Caco-2 (cell line): ENCODE measurements around the gene PLXNA2. TPM values are rescaled to one million over a fixed set of nuclear protein-coding genes. Genes with fewer than 3 reads are reported as not detected.

Experiments used
- BruUV-seq: library from RNA; stranded (reverse); fragments of 400-500 nt; replicated peaks from 2 replicates; lab custom pipeline; 2021; lab: Mats Ljungman, UMichigan
- CTCF ChIA-PET: fragments of 300-600 bp; sonication (Branson Sonifier 250); formaldehyde crosslinking; loops from one replicate; lab custom pipeline; 2022; ENCODE audit warnings: antibody characterized with exemption; lab: Charles Lee
- POLR2A ChIA-PET: fragments of 300-600 bp; sonication (Branson Sonifier 250); formaldehyde crosslinking; loops from one replicate; lab custom pipeline; 2022; ENCODE audit warnings: antibody characterized with exemption; lab: Charles Lee
- DNase-seq, 2 experiments: peaks; one replicate each; pipeline versions ENCODE4 v3.0.0 to v3.0.0-alpha.2; 2020 to 2022
- H3K27me3 ChIP-seq: replicated peaks from 2 replicates; pipeline ENCODE4 v1.6.0; 2011; ENCODE audit warnings: low read length; ENCODE audit not compliant: control insufficient read depth, insufficient read depth
- H3K36me3 ChIP-seq: 2 replicates; pipeline ENCODE4 v1.5.1; 2011; ENCODE audit warnings: low read length; ENCODE audit not compliant: control insufficient read depth, insufficient read depth
- H3K4me1 ChIP-seq: fragments of 250-450 bp; sonication (Bioruptor Pico); 2 replicates; pipeline ENCODE4 v1.5.1; 2020; ENCODE audit warnings: mild to moderate bottlenecking
- H3K4me3 ChIP-seq: 2 replicates; pipeline ENCODE4 v1.5.1; 2011; ENCODE audit warnings: low read depth, mild to moderate bottlenecking, control low read depth, low read length
- H3K9me3 ChIP-seq: fragments of 250-450 bp; sonication (Bioruptor Pico); 2 replicates; pipeline ENCODE4 v1.5.1; 2020; ENCODE audit warnings: mild to moderate bottlenecking, moderate library complexity
- H3K27ac Mint-ChIP-seq: one replicate; pipeline ENCODE4 v1.8.0; 2022; ENCODE audit warnings: mixed read lengths; ENCODE audit not compliant: unreplicated experiment
- H3K27me3 Mint-ChIP-seq: one replicate; pipeline ENCODE4 v1.8.0; 2022; ENCODE audit warnings: mixed read lengths; ENCODE audit not compliant: insufficient read depth, unreplicated experiment
- H3K36me3 Mint-ChIP-seq: one replicate; pipeline ENCODE4 v1.8.0; 2022; ENCODE audit warnings: mild to moderate bottlenecking, mixed read lengths; ENCODE audit not compliant: insufficient read depth, unreplicated experiment
- H3K4me1 Mint-ChIP-seq: one replicate; pipeline ENCODE4 v1.8.0; 2022; ENCODE audit warnings: low read depth, mixed read lengths; ENCODE audit not compliant: unreplicated experiment
- H3K4me3 Mint-ChIP-seq: one replicate; pipeline ENCODE4 v1.8.0; 2022; ENCODE audit warnings: mild to moderate bottlenecking, moderate library complexity, mixed read lengths; ENCODE audit not compliant: unreplicated experiment
- H3K9me3 Mint-ChIP-seq: one replicate; pipeline ENCODE4 v1.8.0; 2022; ENCODE audit warnings: mixed read lengths; ENCODE audit not compliant: unreplicated experiment
- CTCF ChIP-seq, 2 experiments: fragments of 200-600 bp in 1 of 2; IDR thresholded peaks; 1 replicate in 1 of 2; 2 replicates in 1 of 2; pipeline versions ENCODE4 v1.5.1 to v1.8.0; 2011 to 2022; ENCODE audit warnings: antibody characterized with exemption in 1 of 2, control low read depth in 1 of 2, inconsistent platforms in 1 of 2, low read depth in 1 of 2, low read length in 1 of 2, mild to moderate bottlenecking in 1 of 2, moderate library complexity in 1 of 2; ENCODE audit not compliant: insufficient read depth in 1 of 2, severe bottlenecking in 1 of 2, unreplicated experiment in 1 of 2
- intact Hi-C: fragments of 100-400 bp; cut with micrococcal nuclease; formaldehyde crosslinking; loops from one replicate; pipeline ENCODE4 v1.10.0; 2022; ENCODE audit not compliant: unreplicated experiment
- total RNA-seq: library from RNA; stranded (reverse); gene quantifications from 2 replicates; pipeline ENCODE4 v1.2.3, GENCODE V29; 2022

Gene PLXNA2
- total RNA-seq, 1 experiment from 2014 or later, result 3.2 TPM

- H3K9me3 Mint-ChIP-seq, result no peaks in the 10 kb centered on the region
- Histone ChIP-seq H3K36me3 (no peaks in the 10 kb centered on the region), H3K27me3 (no peaks in the 10 kb centered on the region), H3K4me1 (0 out of 2 replicates have a peak, but pooled peaks cover 2% of the 10 kb centered on the region), H3K9me3 (no peaks in the 10 kb centered on the region), H3K4me3 (no peak overlapping the region)
- BruUV-seq, result no TSS peak
- H3K27ac Mint-ChIP-seq, result no peak overlapping the region
- CTCF ChIA-PET, result no interaction called here
- no peak overlapping the region for H3K4me3 Mint-ChIP-seq
- DNase-seq, result no peak
- no peak for TF ChIP-seq CTCF (IDR thresholded peaks at IDR 0.05; ENCODE audit: insufficient read depth in 1 of 2, low read depth in 1 of 2, low read length in 1 of 2, severe bottlenecking in 1 of 2, unreplicated experiment in 1 of 2)
- peaks cover 19% of the 10 kb centered on the region for H3K4me1 Mint-ChIP-seq
- intact Hi-C loops, result no loop called here
- POLR2A ChIA-PET, result no interaction called here
- peaks cover 4% of the 10 kb centered on the region for H3K27me3 Mint-ChIP-seq
- H3K36me3 Mint-ChIP-seq, result no peaks in the 10 kb centered on the region
Measured at GRCh38 chr1:208045463-208046260, 198.5 kb downstream of the PLXNA2 start.

GRCh38 chr1:208044589-208045462 lies 199.4 kb downstream of the PLXNA2 start:
- H3K36me3 Mint-ChIP-seq, result no peaks in the 10 kb centered on the region
- H3K4me3 Mint-ChIP-seq, result no peak overlapping the region
- Histone ChIP-seq H3K4me1 (0 out of 2 replicates have a peak, but pooled peaks cover 2% of the 10 kb centered on the region), H3K4me3 (no peak overlapping the region), H3K36me3 (no peaks in the 10 kb centered on the region), H3K27me3 (no peaks in the 10 kb centered on the region), H3K9me3 (no peaks in the 10 kb centered on the region)
- peaks cover 4% of the 10 kb centered on the region for H3K27me3 Mint-ChIP-seq
- BruUV-seq, result no TSS peak
- no peak for DNase-seq
- TF ChIP-seq CTCF (IDR thresholded peaks at IDR 0.05; ENCODE audit: insufficient read depth in 1 of 2, low read depth in 1 of 2, low read length in 1 of 2, severe bottlenecking in 1 of 2, unreplicated experiment in 1 of 2), result no peak
- ChIA-PET POLR2A (no interaction called here), CTCF (no interaction called here)
- no peak overlapping the region for H3K27ac Mint-ChIP-seq
- intact Hi-C loops, result no loop called here
- H3K4me1 Mint-ChIP-seq, result peaks cover 19% of the 10 kb centered on the region
- no peaks in the 10 kb centered on the region for H3K9me3 Mint-ChIP-seq

GRCh38 chr1:208043691-208044181 lies 200.4 kb downstream of the PLXNA2 start:
- Mint-ChIP-seq H3K36me3 (no peaks in the 10 kb centered on the region), H3K27ac (no peak overlapping the region)
- CTCF ChIA-PET, result no interaction called here

More at GRCh38 chr1:208043691-208044181, 200.4 kb downstream of the PLXNA2 start:
- Mint-ChIP-seq H3K9me3 (no peaks in the 10 kb centered on the region), H3K27me3 (peaks cover 4% of the 10 kb centered on the region), H3K4me1 (peaks cover 19% of the 10 kb centered on the region), H3K4me3 (no peak overlapping the region)
- 0 out of 2 replicates have a peak, but pooled peaks cover 2% of the 10 kb centered on the region for H3K4me1 ChIP-seq
- no peaks in the 10 kb centered on the region for H3K9me3 ChIP-seq
- POLR2A ChIA-PET, result no interaction called here
- intact Hi-C loops, result no loop called here
- H3K36me3 ChIP-seq, result no peaks in the 10 kb centered on the region
- DNase-seq, result no peak
- TF ChIP-seq CTCF (IDR thresholded peaks at IDR 0.05; ENCODE audit: insufficient read depth in 1 of 2, low read depth in 1 of 2, low read length in 1 of 2, severe bottlenecking in 1 of 2, unreplicated experiment in 1 of 2), result no peak
- BruUV-seq, result no TSS peak
- no peaks in the 10 kb centered on the region for H3K27me3 ChIP-seq
- H3K4me3 ChIP-seq, result no peak overlapping the region
